Measurements from ENCODE around the gene ERGIC1. TPM values are rescaled to one million over a fixed set of nuclear protein-coding genes. Genes with fewer than 3 reads are reported as not detected.
"Not testable (repeated sequence)": the region's sequence is repeated elsewhere in the genome, so short reads cannot be mapped to it uniquely, and the experiment has no call there.

Gene ERGIC1
- total RNA-seq, 3 donors from 2014 or later (not counting 1 experiment from before 2014, with no cell fraction given): 86.2 to 126 (median 121) TPM

DNA sequence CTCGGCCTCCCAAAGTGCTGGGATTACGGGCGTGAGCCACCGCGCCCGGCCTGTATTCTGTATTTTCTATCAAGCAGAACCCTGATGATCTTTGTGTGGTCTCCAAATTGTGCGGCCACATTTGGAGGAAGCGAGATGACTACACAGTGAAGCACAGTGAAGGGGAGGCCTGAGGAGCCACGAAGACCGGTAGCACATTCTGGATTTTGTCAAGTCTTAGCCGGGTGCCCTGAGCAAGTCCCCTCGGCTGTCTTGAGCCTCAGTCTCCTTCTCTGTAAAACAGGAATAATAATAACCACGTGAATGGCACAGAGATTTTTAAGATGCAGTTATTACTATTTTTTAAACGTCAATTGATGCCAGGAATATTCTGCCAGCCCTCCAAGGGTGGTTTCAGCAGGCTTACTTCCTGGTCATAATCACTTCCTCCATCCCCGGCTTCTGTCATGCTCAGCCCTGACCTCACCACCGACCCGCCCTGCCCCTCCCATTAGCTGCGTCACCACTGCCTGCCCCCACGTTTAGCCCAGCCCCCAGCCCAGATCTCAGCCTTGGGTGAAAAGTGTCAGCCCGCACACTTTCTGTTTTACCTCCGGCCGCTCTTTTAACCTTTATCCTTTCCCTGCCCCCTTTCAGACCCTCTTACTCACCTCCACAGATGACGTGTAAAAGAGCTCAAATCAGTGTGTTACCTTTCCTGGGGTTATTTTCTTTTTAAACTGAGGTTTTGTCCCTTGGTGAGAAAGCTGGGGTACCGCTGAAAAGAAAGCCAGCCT is 27.0 kb upstream of the ERGIC1 start:
- peak overlapping the region; percentile 49 for H3K4me3 ChIP-seq (ENCODE audit: low read length)
- Mint-ChIP-seq H3K27me3 (ENCODE audit: low read depth in 2 of 2) (no peaks in the 10 kb centered on the region), H3K4me3 (peak overlapping the region; percentile 80), H3K36me3 (no peaks in the 10 kb centered on the region), H3K4me1 (peaks cover 9 to 25% of the 10 kb centered on the region in 2 donors), H3K9me3 (no peaks in the 10 kb centered on the region), H3K27ac (peak overlapping the region; percentile 81 to 93)
- H3K4me1 ChIP-seq (ENCODE audit: control insufficient read depth, insufficient read depth, low read length): peaks cover 21% of the 10 kb centered on the region
- no peaks in the 10 kb centered on the region for H3K9me3 ChIP-seq (ENCODE audit: control insufficient read depth, insufficient read depth, low read length)
- H3K36me3 ChIP-seq (ENCODE audit: control insufficient read depth, insufficient read depth, low read length): no peaks in the 10 kb centered on the region
- peak; percentile 97 to 99 (median 99) for ATAC-seq
- peak overlapping the region; percentile 91 for H3K27ac ChIP-seq (ENCODE audit: low read length)
- intact Hi-C loops (cut with micrococcal nuclease): loop anchor here (1.0 to 5.0 kb wide), 5 partner anchors 28 to 45 kb away; partner anchors contain the start of gene ERGIC1
- DNase-seq: peak; percentile 77 to 90
- TF ChIP-seq, protein P1, sequence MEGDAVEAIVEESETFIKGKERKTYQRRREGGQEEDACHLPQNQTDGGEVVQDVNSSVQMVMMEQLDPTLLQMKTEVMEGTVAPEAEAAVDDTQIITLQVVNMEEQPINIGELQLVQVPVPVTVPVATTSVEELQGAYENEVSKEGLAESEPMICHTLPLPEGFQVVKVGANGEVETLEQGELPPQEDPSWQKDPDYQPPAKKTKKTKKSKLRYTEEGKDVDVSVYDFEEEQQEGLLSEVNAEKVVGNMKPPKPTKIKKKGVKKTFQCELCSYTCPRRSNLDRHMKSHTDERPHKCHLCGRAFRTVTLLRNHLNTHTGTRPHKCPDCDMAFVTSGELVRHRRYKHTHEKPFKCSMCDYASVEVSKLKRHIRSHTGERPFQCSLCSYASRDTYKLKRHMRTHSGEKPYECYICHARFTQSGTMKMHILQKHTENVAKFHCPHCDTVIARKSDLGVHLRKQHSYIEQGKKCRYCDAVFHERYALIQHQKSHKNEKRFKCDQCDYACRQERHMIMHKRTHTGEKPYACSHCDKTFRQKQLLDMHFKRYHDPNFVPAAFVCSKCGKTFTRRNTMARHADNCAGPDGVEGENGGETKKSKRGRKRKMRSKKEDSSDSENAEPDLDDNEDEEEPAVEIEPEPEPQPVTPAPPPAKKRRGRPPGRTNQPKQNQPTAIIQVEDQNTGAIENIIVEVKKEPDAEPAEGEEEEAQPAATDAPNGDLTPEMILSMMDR (IDR thresholded peaks at IDR 0.05): no peak
- WGBS (ENCODE audit: insufficient coverage): 46% methylated on average over 24 of the region's 24 CpGs
- no peaks in the 10 kb centered on the region for H3K27me3 ChIP-seq (ENCODE audit: control insufficient read depth, insufficient read depth, low read length)

DNA sequence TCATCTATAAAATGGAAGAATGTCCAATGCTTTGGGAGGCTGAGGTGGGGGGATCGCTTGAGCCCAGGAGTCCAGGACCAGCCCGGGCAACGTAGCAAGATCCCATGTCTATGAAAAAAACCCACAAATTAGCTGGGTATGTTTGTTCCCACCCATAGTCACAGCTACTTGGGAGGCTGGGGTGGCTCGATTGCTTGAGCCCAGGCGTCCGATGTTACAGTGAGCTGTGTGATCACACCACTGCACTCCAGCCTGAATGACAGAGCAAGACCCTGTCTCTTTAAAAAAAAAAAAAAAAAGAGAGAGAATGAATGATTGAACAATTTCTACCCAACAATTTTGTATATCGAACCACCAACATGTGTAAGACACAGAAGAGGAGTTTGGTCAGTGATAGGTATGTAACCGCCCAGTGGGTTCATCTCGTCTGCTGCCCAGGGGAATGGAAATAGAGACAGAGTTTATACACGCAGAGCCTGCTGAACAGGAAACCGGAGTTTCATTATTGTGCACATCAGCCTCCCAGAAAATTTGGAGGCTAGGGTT is 26.2 kb upstream of the ERGIC1 start:
- Mint-ChIP-seq H3K27ac (peak overlapping the region; percentile 81 to 93), H3K36me3 (no peaks in the 10 kb centered on the region)
- 88% methylated on average over 11 of the region's 11 CpGs for WGBS (ENCODE audit: insufficient coverage)

DNA sequence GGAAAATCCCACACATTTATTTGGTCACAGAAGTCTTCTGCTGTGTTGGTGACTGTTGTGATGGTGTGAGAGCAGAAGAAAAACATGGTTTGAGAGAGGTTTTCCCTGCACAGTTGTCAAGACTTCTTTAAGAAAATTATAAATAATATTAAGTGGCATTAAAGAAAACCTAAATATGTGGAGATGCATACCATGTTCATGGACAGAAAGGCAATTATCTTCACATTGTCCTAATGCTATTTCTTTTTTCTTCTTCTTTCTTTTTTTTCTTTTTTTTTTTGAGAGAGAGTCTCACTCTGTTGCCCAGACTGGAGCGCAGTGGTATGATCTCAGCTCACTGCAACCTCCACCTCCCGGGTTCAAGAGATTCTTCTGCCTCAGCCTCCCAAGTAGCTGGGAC is 24.3 kb upstream of the ERGIC1 start:
- TF ChIP-seq, protein P1 (IDR thresholded peaks at IDR 0.05): no peak
- Histone ChIP-seq H3K27ac (ENCODE audit: low read length) (no peak overlapping the region), H3K4me3 (ENCODE audit: low read length) (no peak overlapping the region), H3K9me3 (ENCODE audit: control insufficient read depth, insufficient read depth, low read length) (no peaks in the 10 kb centered on the region), H3K27me3 (ENCODE audit: control insufficient read depth, insufficient read depth, low read length) (no peaks in the 10 kb centered on the region), H3K4me1 (ENCODE audit: control insufficient read depth, insufficient read depth, low read length) (peaks cover 21% of the 10 kb centered on the region), H3K36me3 (ENCODE audit: control insufficient read depth, insufficient read depth, low read length) (no peaks in the 10 kb centered on the region)
- Mint-ChIP-seq H3K36me3 (no peaks in the 10 kb centered on the region), H3K4me1 (peaks cover 9 to 25% of the 10 kb centered on the region in 2 donors), H3K27ac (peak overlapping the region in 1 of 2 donors; percentile 69), H3K4me3 (no peak overlapping the region), H3K27me3 (ENCODE audit: low read depth in 2 of 2) (peaks cover 0 to 3% of the 10 kb centered on the region in 2 donors), H3K9me3 (no peaks in the 10 kb centered on the region)
- WGBS (ENCODE audit: insufficient coverage): 100% methylated on average over 1 of the region's 2 CpGs
- intact Hi-C loops (cut with micrococcal nuclease): loop anchor here (5.0 kb wide), 1 partner anchor 43 kb away; no protein-coding TSS in a partner anchor
- ATAC-seq (no peak), DNase-seq (no peak)

More for the DNA sequence above, 26.2 kb upstream of the ERGIC1 start:
- TF ChIP-seq, protein P1 (IDR thresholded peaks at IDR 0.05): no peak
- Mint-ChIP-seq H3K9me3 (no peaks in the 10 kb centered on the region), H3K4me3 (peak overlapping the region; percentile 80), H3K27me3 (ENCODE audit: low read depth in 2 of 2) (no peaks in the 10 kb centered on the region), H3K4me1 (peaks cover 9 to 25% of the 10 kb centered on the region in 2 donors)
- Histone ChIP-seq H3K27me3 (ENCODE audit: control insufficient read depth, insufficient read depth, low read length) (no peaks in the 10 kb centered on the region), H3K4me3 (ENCODE audit: low read length) (peak overlapping the region; percentile 49), H3K27ac (ENCODE audit: low read length) (peak overlapping the region; percentile 91), H3K36me3 (ENCODE audit: control insufficient read depth, insufficient read depth, low read length) (no peaks in the 10 kb centered on the region), H3K4me1 (ENCODE audit: control insufficient read depth, insufficient read depth, low read length) (peaks cover 21% of the 10 kb centered on the region), H3K9me3 (ENCODE audit: control insufficient read depth, insufficient read depth, low read length) (no peaks in the 10 kb centered on the region)
- peak in 1 of 3 donors; percentile 3 for ATAC-seq
- intact Hi-C loops (cut with micrococcal nuclease): loop anchor here (1.0 to 5.0 kb wide), 5 partner anchors 27 to 44 kb away; partner anchors contain the start of gene ERGIC1
- DNase-seq: no peak

DNA sequence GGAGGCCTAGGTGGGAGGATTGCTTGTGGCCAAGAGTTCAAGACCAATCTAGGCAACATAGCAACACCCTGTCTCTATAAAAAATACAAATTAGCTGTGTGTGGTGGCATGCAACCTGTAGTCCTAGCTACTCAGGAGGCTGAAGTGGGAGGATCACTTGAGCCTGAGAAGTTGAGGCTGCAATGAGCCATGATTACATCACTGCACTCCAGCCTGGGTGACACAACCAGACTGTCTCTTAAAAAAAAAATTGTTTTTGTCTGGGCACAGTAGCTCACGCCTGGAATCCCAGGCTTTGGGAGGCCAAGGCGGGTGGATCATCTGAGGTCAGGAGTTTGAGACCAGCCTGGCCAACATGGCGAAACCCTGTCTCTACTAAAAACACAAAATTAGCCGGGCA is 23.1 kb upstream of the ERGIC1 start:
- H3K27ac Mint-ChIP-seq; ATAC-seq; H3K4me3 Mint-ChIP-seq; H3K4me3 ChIP-seq (ENCODE audit: low read length); H3K36me3 Mint-ChIP-seq; H3K9me3 ChIP-seq (ENCODE audit: control insufficient read depth, insufficient read depth, low read length); H3K27me3 ChIP-seq (ENCODE audit: control insufficient read depth, insufficient read depth, low read length); DNase-seq; intact Hi-C loops (cut with micrococcal nuclease); H3K36me3 ChIP-seq (ENCODE audit: control insufficient read depth, insufficient read depth, low read length); H3K27ac ChIP-seq (ENCODE audit: low read length); H3K27me3 Mint-ChIP-seq (ENCODE audit: low read depth in 2 of 2); H3K9me3 Mint-ChIP-seq: not testable (repeated sequence)
- H3K4me1 Mint-ChIP-seq: peaks cover 9 to 21% of the 10 kb centered on the region in 2 donors
- H3K4me1 ChIP-seq (ENCODE audit: control insufficient read depth, insufficient read depth, low read length): peaks cover 20% of the 10 kb centered on the region
- WGBS (ENCODE audit: insufficient coverage): 95% methylated on average over 4 of the region's 4 CpGs

Measured in natural killer cell (primary cell).